Measurements from ENCODE around the gene DNLZ. TPM values are rescaled to one million over a fixed set of nuclear protein-coding genes. Genes with fewer than 3 reads are reported as not detected.

Gene DNLZ
- total RNA-seq, 2 donors from 2014 or later = 24.1 to 31.3 TPM

GRCh38 chr9:136336156-136336870 is 27.2 kb downstream of the DNLZ start:
- ATAC-seq = no peak
- WGBS, 2 donors = 85 to 93% methylated on average over 11 to 22 of the region's 30 CpGs
- Histone ChIP-seq H3K36me3 (replicated peaks in 1 of 2; ENCODE audit: insufficient read depth in 1 of 2, low read depth in 2 of 2) (no peaks in the 10 kb centered on the region), H3K27me3 (no peaks in the 10 kb centered on the region), H3K4me3 (no peak overlapping the region), H3K27ac (no peak overlapping the region), H3K9me3 (no peaks in the 10 kb centered on the region), H3K4me1 (peaks cover 32% of the 10 kb centered on the region)
- TF ChIP-seq POLR2A (IDR thresholded peaks at IDR 0.05) (no peak), CTCF (IDR thresholded peaks at IDR 0.05) (no peak)
- no peak for DNase-seq
- intact Hi-C loops (cut with DNase I) = loop anchor here (5.0 kb wide), 1 partner anchor 66 kb away; the partner anchor contains the start of gene SNAPC4

- WGBS, 2 donors = 89 to 92% methylated on average over 21 to 22 of the region's 26 CpGs
- peaks cover 25% of the 10 kb centered on the region for H3K4me1 ChIP-seq
- no peaks in the 10 kb centered on the region for H3K36me3 ChIP-seq (replicated peaks in 1 of 2; ENCODE audit: insufficient read depth in 1 of 2, low read depth in 2 of 2)
- no peak overlapping the region for H3K4me3 ChIP-seq
- no peaks in the 10 kb centered on the region for H3K9me3 ChIP-seq
- no peak for DNase-seq
- intact Hi-C loops (cut with DNase I) = loop anchor here (5.0 kb wide), 1 partner anchor 67 kb away; the partner anchor contains the start of gene SNAPC4
- no peak overlapping the region for H3K27ac ChIP-seq
- no peak for ATAC-seq
- TF ChIP-seq CTCF (IDR thresholded peaks at IDR 0.05) (no peak), POLR2A (IDR thresholded peaks at IDR 0.05) (no peak)
- no peaks in the 10 kb centered on the region for H3K27me3 ChIP-seq
These were observed 28.0 kb downstream of the DNLZ start for GRCh38 chr9:136335296-136336155.

DNA sequence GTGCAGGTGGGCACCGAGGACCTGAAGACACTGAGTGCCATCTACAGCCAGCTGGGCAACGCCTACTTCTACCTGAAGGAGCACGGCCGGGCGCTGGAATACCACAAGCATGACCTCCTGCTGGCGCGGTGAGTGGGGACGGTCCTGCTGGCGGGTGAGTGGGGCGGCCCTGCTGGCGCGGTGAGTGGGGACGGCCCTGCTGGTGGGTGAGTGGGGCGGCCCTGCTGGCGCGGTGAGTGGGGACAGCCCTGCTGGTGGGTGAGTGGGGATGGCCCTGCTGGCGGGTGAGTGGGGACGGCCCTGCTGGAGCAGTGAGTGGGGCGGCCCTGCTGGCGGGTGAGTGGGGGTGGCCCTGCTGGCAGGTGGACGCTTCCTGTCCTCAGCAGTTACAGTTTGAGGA is 29.0 kb downstream of the DNLZ start:
- intact Hi-C loops (cut with DNase I) = loop anchor here (5.0 kb wide), 1 partner anchor 33 kb away; no protein-coding TSS in a partner anchor
- DNase-seq (no peak), ATAC-seq (no peak)
- no peak overlapping the region for H3K27ac ChIP-seq
- H3K27me3 ChIP-seq = no peaks in the 10 kb centered on the region
- no peak for TF ChIP-seq CTCF (IDR thresholded peaks at IDR 0.05)
- TF ChIP-seq POLR2A (IDR thresholded peaks at IDR 0.05) = no peak
- peaks cover 15% of the 10 kb centered on the region for H3K4me1 ChIP-seq
- H3K4me3 ChIP-seq = no peak overlapping the region
- no peaks in the 10 kb centered on the region for H3K36me3 ChIP-seq (replicated peaks in 1 of 2; ENCODE audit: insufficient read depth in 1 of 2, low read depth in 2 of 2)
- no peaks in the 10 kb centered on the region for H3K9me3 ChIP-seq
- 91 to 94% methylated on average over 15 to 21 of the region's 21 CpGs for WGBS, 2 donors

DNA sequence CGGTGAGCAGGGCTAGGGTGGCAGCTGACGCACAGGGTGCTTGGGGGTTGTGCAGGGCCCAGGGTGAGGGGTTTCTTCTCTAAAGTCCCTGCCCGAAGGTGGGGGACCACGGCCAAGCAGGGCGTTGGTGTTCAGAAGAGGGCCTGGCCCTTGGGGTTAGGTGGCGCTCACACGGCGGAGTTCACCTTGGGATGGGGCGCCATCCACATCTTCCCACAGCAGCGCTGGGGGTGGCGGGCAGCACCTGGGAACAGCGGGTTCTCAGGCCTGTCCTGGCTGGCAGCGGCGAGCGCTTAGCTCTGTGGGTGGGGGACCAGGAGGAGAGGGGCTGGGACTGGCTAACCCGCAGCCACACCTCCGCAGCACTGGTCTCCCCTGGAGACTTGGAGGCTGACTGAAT is 30.1 kb downstream of the DNLZ start:
- H3K36me3 ChIP-seq (replicated peaks in 1 of 2; ENCODE audit: insufficient read depth in 1 of 2, low read depth in 2 of 2) = no peaks in the 10 kb centered on the region
- peaks cover 11% of the 10 kb centered on the region for H3K4me1 ChIP-seq
- H3K4me3 ChIP-seq = no peak overlapping the region
- no peak overlapping the region for H3K27ac ChIP-seq
- H3K9me3 ChIP-seq = no peaks in the 10 kb centered on the region
- no peaks in the 10 kb centered on the region for H3K27me3 ChIP-seq
- TF ChIP-seq POLR2A (IDR thresholded peaks at IDR 0.05) (no peak), CTCF (IDR thresholded peaks at IDR 0.05) (no peak)
- ATAC-seq (no peak), DNase-seq (no peak)
- WGBS, 2 donors = 88 to 95% methylated on average over 6 to 14 of the region's 17 CpGs
- intact Hi-C loops (cut with DNase I) = loop anchor here (5.0 kb wide), 1 partner anchor 34 kb away; no protein-coding TSS in a partner anchor
